ENCODE measurements around the gene CA7.

The CA7 gene

DNA sequence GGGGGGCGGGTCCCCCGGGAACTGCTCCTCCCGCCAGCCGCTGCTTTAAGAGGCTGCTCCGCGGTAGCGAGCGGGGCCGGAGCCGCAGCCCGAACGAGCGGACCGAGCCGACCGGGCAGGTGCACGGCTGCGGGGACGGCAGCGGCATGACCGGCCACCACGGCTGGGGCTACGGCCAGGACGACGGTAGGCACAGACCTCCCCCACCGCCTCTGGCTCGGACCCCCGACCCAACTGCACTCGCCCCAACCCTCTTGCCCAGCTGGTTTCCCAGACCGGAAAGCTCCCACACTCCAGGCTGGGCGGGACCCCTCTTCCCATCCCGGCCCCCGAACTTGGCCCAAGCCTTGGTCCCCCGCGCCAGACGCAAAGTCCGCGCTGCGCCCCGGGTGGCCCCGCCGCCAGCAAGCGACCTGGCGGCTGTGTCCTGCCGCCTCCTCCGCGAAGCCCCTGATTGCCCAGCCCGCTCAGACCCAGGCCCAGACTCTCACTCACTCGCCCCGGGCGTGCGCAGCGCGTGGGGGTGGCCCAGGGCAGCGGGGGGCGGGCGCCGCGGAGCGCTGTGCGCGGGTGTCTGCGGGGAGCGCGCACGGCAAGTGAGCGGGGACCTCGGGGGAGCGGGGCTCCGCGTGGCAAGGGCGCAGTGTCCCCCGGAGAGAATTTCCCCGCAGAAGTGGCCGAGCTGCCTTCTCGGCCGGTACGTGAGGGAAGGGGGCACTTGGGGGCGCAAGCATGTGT is at the start of gene CA7:
TSS of gene CA7 (plus strand) at position 73 of the 738 bp plus-strand sequence. CDS start at position 147, 74 bp downstream.
- DNase-seq (ENCODE audit: extremely low read depth in 1 of 2, low read depth in 1 of 2): no peak

DNA sequence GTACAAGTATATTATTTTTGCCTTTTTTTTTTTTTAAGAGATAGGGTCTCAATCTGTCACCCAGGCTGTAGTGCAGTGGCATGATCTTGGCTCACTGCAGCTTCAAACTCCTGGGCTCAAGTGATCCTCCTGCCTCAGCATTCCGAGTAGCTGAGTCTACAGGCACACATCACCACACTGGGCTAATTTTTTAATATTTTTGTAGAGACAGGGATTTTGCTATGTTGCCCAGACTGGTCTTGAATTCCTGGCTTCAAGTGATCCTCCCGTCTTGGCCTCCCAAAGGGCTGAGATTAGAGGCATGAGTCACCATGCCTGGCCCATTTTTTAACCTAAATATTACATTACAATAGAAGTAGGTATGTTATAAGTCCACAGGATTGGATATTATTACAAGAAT is 46.1 kb upstream of the CA7 start:
- DNase-seq (ENCODE audit: extremely low read depth in 1 of 2, low read depth in 1 of 2): no peak

DNA sequence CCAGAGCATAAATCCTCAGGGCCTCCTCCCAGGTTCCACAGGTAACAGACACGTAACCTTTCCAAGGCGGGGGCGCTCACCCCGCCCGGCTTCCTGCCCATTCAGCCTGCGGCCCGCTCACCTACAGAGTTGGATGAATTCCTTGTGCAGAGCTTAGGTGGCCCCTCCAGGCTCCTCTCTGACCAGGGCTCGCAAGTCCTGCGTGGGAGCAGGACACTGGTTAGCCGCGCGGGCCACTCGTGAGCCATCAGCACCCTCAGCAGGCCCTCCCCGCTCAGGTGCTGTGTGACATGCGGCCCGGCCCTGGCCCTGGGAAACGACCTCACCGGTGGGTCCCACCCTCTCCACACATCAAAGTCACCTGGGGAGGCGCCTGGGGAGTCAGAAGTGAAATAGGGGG is 43.4 kb upstream of the CA7 start:
- DNase-seq (ENCODE audit: extremely low read depth in 1 of 2, low read depth in 1 of 2): no peak

DNA sequence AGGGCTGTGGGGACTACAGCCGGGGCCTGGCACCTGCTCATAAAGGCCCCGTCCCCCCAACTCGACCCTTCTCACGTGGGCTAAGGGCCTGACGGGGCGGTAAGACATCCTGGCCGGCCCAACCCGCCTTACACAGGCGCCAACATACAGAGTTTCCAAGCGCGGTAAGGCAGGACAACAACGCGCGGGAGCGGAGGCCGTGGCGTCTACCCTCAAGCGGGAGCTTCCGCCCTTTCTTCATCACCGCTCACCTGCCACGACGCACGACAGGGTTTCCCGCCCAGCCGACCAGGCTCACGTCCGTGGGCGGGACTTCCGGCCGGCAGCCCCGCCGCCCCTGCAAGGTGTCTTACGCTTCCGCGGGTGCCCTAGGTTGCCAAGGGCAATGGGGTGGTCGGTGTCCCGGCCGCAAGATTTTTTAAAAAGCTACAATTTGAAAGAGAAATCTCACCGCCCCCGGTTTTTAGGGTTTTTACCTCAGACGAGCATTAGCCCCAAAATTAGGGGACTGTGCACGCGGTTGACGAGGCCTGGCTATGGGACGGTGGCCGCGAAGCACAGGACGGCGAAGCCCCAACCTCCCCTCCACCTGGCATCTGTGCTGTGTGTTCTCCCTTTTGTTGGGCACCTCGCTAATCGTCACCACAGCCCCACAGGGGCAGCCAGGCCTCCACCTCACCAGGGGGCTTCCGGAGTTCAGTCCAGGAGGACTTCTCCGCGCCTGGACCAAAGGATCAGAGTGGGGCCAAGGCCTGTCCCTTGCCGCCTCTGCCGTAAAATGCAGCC is 42.7 kb upstream of the CA7 start, which contains the start of gene TERB1:
TSS of gene TERB1 (minus strand) at position 265 of the 786 bp plus-strand sequence. CDS start 4,786 bp downstream, outside the sequence.
- no peak for DNase-seq (ENCODE audit: extremely low read depth in 1 of 2, low read depth in 1 of 2)

DNA sequence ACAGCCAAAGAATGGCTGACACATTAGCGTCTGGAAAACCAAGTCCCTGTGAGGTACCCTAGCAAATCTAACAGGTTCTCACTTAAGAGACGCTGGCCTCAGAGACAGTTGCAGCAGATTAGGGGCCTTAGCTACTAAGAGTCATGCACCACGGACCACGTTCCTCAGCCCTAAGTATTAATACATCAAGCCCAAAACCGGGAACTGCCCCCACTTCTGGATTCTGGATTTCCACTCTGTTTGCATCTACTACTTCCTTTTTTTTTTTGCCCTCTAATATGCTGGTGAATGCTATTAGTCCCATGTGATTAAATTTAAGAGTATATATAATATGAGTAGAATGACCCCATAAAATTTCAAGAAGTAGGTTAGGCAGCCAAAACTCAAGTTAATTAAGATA is 42.1 kb upstream of the CA7 start:
- no peak for DNase-seq (ENCODE audit: extremely low read depth in 1 of 2, low read depth in 1 of 2)

DNA sequence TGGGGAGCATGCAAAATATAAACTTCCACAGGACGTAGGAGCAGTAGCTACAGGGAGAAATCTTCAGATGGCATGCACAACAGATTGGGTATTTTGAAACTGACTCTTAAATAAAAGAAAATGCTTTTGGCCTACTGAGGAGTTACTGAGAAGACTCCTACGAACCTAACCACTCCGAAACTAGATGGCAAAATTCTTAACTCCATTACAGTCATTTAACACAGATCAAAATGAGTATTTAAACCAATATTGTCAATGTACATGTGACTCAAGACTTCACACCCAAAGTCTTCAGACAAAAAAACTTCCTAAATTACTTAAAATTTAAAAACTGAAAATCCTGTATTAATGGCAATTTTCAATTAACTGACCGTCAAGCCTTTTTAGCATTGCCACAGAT is 34.4 kb upstream of the CA7 start:
- no peak for DNase-seq (ENCODE audit: extremely low read depth in 1 of 2, low read depth in 1 of 2)

DNA sequence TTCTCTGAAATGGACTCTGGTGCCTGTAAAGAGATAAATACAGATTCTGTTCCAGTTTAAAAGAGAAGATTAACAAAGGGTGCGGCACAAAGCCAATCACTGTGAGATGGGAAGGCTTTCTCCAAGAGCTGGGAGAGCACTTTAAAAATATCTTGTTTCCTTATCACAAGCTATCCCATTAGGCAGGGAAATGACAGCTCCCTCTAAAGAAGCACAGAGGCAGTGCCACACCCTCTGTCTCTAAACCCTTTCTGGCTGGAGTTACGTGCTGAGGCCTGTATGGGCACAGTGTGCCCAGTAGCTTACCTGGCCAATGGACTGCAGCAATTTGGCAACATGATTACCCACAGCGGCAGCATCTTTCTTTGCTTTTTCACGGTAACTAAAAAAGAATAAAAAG is 33.8 kb upstream of the CA7 start:
- no peak for DNase-seq (ENCODE audit: extremely low read depth in 1 of 2, low read depth in 1 of 2)

DNA sequence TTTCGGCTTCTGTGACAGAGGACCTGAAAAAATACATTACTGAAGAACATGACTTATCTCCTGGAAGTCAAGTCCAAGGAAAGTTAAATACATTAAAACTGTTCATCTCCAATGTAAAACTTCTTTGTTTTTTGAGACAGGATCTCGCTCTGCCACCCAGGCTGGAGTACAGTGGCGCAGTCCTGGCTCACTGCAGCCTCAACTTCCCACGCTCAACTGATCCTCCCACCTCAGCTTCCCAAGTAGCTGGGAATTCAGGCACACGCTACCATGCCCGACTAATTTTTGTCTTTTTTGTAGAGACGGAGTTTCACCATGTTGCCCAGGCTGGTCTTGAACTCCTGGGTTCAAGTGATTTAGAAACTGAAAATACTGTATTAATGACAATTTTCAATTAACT is 33.2 kb upstream of the CA7 start:
- DNase-seq (ENCODE audit: extremely low read depth in 1 of 2, low read depth in 1 of 2): no peak

DNA sequence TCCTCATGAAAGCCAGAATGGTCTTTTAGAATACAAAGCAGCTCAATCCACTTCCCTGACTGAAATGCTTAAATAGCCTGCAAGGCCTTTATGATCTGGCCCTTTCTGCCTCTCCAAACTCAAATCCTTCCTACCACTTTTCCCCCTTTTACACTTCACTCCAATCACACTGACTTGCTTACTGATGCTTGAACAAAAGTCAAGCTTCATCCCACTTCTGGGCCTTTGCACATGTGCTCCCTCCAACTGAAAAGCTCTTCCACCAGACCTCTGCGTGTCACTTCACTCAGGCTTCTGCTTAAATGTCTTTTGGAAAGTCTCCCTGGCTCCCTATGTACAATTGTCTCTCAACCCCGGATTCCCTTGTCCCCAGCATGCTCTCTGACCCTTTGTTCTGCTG is 29.5 kb upstream of the CA7 start:
- DNase-seq (ENCODE audit: extremely low read depth in 1 of 2, low read depth in 1 of 2): no peak

DNA sequence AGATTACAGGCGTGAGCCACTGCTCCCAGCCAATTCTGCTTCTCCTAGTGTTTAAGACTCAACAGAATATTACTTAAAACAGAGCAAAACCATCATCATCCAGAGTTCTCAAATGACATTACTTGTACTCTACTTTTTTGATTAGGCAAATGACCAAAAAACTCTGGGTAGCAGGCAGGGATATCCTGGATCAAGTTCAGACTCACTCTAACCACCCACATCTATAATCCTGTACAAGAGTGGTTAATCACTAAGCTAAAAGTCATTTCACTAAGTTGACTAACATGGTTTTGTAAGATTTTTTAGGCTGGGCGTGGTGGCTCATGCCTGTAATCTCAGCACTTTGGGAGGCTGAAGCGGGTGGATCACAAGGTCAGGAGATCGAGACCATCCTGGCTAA is 20.2 kb upstream of the CA7 start:
- DNase-seq (ENCODE audit: extremely low read depth in 1 of 2, low read depth in 1 of 2): no peak

DNA sequence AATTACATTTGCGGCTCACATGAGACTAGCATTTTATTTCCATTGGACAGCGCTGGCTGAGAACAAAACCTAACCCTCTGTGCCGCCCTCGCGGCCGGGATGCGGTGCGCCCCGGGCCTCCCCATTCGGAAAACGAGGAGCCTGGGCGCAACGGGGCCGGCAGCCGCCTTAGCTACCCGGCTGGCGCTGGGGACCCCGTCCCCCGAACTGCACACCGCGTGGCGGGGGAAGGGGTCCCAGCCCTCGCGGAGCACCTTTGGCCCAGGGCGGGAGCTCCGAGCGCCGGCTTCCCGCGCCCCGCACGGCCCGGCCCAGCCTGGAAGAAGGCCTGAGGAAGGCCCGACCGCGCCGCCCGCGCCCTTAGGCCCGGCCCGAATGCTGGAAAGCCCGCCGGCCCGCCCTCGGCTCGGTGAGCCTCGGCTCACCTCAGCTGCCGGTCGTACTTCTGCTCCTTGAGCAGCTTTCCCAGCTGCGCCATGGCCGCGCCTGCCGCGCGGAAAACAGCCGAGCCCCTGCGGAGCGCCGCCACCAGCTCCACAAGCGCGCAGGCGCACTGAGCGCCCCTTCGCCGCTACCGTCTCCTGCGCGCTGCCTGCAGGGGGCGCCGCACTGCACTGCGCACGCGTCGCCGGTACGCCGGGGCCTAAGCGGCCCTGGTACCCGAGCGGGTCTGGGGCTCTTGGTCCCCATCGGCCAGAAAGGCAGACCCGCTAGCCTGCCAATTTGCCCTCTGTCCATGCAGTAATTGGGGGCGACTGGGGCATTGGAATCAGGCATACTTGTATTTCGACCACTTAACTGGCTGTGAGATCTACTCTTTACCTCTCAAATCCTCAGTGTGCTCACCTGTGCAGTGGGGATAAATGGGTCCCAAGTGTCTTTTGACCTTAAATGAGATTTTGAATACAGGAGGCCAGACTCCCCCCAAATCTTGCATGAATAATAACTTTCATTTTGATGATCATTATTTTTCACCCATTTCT is 13.5 kb upstream of the CA7 start, which contains the start of gene NAE1:
TSS of gene NAE1 (minus strand) at position 555 of the 983 bp plus-strand sequence. CDS start at position 478, 77 bp downstream.
- DNase-seq (ENCODE audit: extremely low read depth in 1 of 2, low read depth in 1 of 2): peak; percentile 73 to 82

DNA sequence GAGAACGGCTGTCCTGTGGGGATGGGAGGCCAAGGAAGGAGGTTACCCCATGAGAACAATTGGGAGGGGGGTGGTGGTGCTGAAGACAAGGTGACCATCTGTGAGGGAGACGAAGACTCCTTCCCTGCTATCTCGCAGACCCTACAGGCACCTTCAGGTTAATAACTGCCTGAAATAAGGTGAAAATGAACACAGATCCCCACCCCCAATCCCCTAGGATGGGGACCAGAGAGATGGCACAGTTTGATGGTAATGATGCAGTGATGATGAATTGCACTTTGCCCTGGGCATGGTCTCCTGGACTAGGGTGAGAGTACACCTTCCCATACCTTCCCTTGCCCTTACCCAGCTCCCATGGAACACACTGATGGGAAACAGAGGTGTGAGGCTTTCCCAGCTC is 12.0 kb upstream of the CA7 start:
- DNase-seq (ENCODE audit: extremely low read depth in 1 of 2, low read depth in 1 of 2): no peak

DNA sequence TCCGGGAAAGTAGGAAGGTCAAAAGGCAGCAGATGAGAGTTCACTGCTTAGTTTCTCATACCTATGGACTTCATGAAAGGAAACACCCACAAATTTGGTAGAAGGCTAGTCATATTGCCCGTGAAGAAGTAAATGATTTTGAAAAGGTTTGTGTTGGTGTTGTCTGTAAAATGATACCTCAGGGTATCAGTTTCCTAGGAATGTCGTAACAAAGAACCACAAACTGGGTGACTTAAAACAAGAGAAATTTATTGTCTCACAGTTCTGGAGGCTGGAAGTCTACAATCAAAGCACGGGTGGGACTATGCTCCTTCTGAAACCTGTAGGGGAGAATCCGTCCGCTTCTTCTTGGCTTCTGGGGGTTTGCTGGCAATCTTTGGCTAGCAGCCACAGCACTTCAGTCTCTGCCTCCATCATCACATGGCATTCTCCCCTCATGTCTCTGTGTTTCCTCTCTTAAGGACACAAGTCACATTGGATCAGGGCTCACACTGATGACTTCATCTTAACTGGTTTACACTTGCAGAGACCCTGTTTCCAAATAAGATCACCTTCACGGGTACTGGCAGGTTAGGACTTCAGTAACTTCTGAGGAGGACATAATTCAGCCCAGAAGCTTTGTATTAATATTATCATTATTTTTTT is 11.4 kb upstream of the CA7 start:
- DNase-seq (ENCODE audit: extremely low read depth in 1 of 2, low read depth in 1 of 2): no peak

DNA sequence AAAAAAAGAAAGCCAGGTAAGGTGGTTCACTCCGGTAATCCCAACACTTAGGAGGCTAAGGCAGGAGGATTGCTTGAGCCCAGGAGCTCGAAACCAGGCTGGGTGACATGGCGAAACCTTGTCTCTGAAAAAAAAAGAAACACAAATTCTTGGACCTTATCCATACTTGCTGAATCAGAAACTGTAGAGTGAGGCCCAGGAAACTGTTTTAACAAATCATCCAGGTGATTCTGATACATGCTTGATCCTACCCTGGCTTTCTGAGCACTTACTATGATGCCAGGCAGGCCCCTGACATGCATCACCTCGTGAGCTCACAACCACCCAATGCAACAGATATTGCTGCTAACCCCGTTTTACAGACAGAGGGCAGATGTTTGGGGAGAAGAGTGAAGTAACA is 9.5 kb upstream of the CA7 start:
- DNase-seq (ENCODE audit: extremely low read depth in 1 of 2, low read depth in 1 of 2): no peak

DNA sequence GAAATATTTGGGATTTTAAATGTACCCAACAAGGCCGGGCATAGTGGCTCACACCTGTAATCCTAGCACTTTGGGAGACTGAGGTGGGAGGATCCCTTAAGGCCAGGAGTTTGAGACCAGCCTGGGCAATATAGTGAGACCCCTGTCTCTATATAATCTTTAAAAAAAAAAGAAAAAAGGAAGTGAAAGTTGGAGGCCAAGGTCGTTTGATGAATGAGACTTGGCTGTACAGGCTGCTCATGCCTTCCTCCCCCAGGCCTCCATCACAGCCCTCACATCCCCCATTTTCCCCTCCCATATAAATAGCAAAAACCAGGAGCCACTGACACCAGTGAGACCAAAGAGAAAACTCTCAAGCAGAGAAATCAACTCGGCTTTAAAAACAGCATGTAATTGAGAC is 3.3 kb upstream of the CA7 start:
- DNase-seq (ENCODE audit: extremely low read depth in 1 of 2, low read depth in 1 of 2): no peak

DNA sequence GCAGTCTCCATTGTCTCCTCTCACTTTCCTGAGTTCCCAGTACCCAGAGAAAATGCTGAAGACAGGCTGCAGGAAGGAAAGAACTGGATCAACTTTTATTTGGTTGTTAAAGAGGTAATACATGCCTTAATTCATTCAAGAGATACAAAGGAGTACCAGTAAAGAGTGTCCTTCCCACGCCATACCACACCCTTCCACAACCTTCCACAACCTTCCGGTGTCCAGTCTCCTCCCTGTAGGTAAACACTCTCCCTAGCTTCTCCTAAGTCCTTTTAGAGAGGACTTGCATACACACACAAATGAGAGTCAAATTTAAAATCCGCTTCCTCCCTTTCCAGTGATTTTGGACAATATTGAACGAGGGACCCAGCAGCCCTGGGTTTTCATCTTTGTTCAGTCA is 2.8 kb upstream of the CA7 start:
- DNase-seq (ENCODE audit: extremely low read depth in 1 of 2, low read depth in 1 of 2): no peak

DNA sequence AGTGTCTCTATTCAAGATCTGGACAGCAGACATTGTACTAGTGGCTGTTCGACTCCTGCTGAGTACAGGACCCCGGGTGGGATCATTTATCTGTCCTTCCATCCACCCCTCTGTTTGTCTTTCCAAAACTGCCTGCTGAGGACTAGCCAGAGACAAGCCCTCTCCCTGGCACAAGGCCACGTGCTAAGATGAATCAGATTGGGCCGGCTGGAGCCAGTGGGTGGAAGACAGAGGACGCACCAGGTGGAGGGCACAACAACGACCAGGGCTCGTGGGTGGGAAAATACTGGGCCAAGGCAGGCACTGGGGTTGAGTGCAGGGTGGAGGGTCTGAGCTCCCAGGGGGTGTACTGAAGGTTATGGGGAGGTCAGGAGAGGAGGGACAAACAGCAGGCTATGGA is 1.4 kb upstream of the CA7 start:
- DNase-seq (ENCODE audit: extremely low read depth in 1 of 2, low read depth in 1 of 2): no peak

DNA sequence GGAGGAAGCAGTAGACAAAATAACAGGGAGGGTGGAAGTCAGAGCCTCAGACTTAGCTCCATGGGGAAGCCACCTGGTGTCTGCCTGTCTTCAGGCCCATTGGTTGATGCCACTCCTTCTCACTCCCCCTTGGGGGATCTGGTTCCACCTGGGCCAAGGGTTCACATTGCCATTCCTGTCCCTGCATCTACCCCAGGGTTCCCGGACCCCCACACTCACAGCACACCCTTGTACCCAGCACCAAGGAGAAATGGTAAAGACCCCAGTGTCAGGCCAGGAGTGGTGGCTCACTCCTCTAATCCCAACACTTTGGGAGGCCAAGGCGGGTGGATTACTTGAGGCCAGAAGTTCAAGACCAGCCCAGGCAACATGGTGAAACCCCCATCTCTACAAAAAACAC is 1.0 kb upstream of the CA7 start:
- no peak for DNase-seq (ENCODE audit: extremely low read depth in 1 of 2, low read depth in 1 of 2)

DNA sequence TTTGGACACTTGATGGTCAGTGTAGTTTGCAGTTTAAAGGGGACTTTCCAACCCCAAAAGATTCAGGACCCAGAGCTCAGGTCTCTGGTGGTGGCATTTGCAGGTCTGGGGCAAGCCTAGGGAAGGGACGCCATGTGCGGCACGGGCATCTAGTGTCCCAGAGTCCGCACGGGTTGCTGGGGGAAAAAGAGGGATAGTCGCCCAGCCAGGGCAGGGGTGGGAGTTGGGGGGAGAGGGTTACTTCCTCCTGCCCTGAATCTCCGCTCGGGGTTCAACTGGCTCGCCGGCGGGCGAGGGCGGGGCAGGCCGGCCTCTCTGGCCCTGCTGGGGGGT is 239 bp upstream of the CA7 start:
- no peak for DNase-seq (ENCODE audit: extremely low read depth in 1 of 2, low read depth in 1 of 2)

DNA sequence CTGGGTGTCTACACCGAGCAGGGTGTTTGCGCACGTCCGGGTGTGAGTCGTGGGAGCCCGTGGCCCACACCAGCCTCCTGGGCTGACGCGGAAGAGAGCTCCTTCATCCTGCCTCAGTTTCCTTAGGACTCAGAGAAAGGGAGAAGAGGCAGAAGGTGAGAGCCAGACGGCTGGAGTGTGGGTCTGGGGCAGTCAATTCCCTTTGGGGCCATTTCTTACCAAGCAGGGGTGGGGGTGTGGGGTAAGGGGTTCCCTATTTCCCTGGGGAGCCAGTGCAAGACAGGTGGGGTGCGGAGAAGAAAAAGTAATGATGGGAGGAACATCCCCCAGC is 831 bp downstream of the CA7 start:
- DNase-seq (ENCODE audit: extremely low read depth in 1 of 2, low read depth in 1 of 2): no peak

DNA sequence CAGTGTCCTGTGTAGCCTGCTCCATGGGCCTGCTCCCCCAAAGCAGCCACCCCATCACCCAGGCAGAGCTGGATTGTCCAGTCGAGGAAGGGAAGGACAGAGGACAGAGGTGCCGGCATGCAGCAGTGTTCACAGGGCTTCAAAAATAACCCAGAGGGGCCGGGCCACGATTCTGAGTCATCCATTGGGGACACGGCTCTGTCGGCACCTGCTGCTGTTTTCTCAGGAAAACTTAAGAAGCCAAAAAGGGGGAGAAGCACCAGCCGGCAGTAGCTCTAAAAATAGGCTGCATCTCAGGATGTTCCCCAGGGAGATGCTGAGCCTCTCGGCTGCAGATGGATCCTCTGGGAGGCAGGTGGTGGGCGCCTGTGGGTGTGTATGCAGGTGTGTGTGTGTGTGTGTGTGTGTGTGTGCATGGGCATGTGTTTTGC is 1.6 kb downstream of the CA7 start:
- DNase-seq (ENCODE audit: extremely low read depth in 1 of 2, low read depth in 1 of 2): no peak

Data from stimulated activated CD8-positive, alpha-beta memory T cell treated with anti-CD3 and anti-CD28 coated beads, Interleukin-7, amount 100 ng/mL, for 48 hours (primary cell).